ENCODE data around the gene SH3BP5. TPM values are rescaled to one million over a fixed set of nuclear protein-coding genes. Genes with fewer than 3 reads are reported as not detected.

Gene SH3BP5
- total RNA-seq, 1 experiment from 2014 or later: 13.9 TPM

GRCh38 chr3:15228147-15228546 lies 104.2 kb downstream of the SH3BP5 start (continued):
- TF ChIP-seq, protein P1, sequence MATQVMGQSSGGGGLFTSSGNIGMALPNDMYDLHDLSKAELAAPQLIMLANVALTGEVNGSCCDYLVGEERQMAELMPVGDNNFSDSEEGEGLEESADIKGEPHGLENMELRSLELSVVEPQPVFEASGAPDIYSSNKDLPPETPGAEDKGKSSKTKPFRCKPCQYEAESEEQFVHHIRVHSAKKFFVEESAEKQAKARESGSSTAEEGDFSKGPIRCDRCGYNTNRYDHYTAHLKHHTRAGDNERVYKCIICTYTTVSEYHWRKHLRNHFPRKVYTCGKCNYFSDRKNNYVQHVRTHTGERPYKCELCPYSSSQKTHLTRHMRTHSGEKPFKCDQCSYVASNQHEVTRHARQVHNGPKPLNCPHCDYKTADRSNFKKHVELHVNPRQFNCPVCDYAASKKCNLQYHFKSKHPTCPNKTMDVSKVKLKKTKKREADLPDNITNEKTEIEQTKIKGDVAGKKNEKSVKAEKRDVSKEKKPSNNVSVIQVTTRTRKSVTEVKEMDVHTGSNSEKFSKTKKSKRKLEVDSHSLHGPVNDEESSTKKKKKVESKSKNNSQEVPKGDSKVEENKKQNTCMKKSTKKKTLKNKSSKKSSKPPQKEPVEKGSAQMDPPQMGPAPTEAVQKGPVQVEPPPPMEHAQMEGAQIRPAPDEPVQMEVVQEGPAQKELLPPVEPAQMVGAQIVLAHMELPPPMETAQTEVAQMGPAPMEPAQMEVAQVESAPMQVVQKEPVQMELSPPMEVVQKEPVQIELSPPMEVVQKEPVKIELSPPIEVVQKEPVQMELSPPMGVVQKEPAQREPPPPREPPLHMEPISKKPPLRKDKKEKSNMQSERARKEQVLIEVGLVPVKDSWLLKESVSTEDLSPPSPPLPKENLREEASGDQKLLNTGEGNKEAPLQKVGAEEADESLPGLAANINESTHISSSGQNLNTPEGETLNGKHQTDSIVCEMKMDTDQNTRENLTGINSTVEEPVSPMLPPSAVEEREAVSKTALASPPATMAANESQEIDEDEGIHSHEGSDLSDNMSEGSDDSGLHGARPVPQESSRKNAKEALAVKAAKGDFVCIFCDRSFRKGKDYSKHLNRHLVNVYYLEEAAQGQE (IDR thresholded peaks at IDR 0.05; ENCODE audit: low read depth): no peak

GRCh38 chr3:15223685-15224572 lies 108.5 kb downstream of the SH3BP5 start:
- Histone ChIP-seq H3K36me3 (ENCODE audit: control insufficient read depth in 1 of 2, insufficient read depth in 2 of 2, low read length in 2 of 2) (peaks cover 9 to 37% of the 10 kb centered on the region in 2 experiments; a peak in 3 of 4 replicates), H3K9me2 (ENCODE audit: insufficient read depth) (no peaks in the 10 kb centered on the region), H2AFZ (ENCODE audit: low read depth, low read length, poor library complexity, severe bottlenecking) (no peak overlapping the region), H3K4me1 (ENCODE audit: control insufficient read depth in 1 of 2, insufficient read depth in 2 of 2, low read length in 2 of 2) (no peaks in the 10 kb centered on the region), H3K4me3 (replicated peaks in 1 of 2; ENCODE audit: low read depth in 1 of 2, low read length in 2 of 2) (no peak overlapping the region), H3K9me3 (ENCODE audit: control insufficient read depth in 1 of 2, insufficient read depth in 1 of 2, low read depth in 1 of 2, low read length in 2 of 2) (no peaks in the 10 kb centered on the region), H3K27ac (ENCODE audit: low read depth, low read length) (no peak overlapping the region), H3K4me2 (ENCODE audit: low read length) (no peak overlapping the region), H3K9ac (ENCODE audit: low read length) (no peak overlapping the region), H4K20me1 (ENCODE audit: insufficient read depth) (no peaks in the 10 kb centered on the region), H3K79me2 (ENCODE audit: insufficient read depth, low read length) (no peaks in the 10 kb centered on the region), H3K27me3 (ENCODE audit: insufficient read depth, low read length) (no peaks in the 10 kb centered on the region)
- ChIA-PET CTCF (interaction anchor here (0.7 kb wide), 1 partner anchor 16 kb away, joined by 3 read pairs; no protein-coding TSS in a partner anchor), RAD21 (ENCODE audit: low non-redundant PET in 1 of 2, low total read pairs in 2 of 2, uncharacterized antibody in 2 of 2, unreplicated experiment in 2 of 2) (no interaction called here), POLR2A (interaction anchor here (1.1 kb wide), 1 partner anchor 18 kb away, joined by 5 read pairs; the partner anchor contains the start of gene CAPN7)
- BruUV-seq (replicated peaks): no TSS peak
- ATAC-seq: no peak
- intact Hi-C loops (cut with micrococcal nuclease): no loop called here
- no peak for DNase-seq (ENCODE audit: low read depth, low spot score)
- TF ChIP-seq EGR1 (IDR thresholded peaks at IDR 0.05; ENCODE audit: low read depth): no peak
- no peak for TF ChIP-seq TCF7L2 (IDR thresholded peaks at IDR 0.05; ENCODE audit: borderline replicate concordance, extremely low read depth, insufficient read depth, insufficient read length)
- TF ChIP-seq CEBPB (IDR thresholded peaks at IDR 0.05; ENCODE audit: low read depth): no peak
- no peak for TF ChIP-seq FOSL1 (IDR thresholded peaks at IDR 0.05; ENCODE audit: low read depth)
- TF ChIP-seq EZH2 (IDR thresholded peaks at IDR 0.05): no peak
- no peak for TF ChIP-seq ZFX (IDR thresholded peaks at IDR 0.05)
- TF ChIP-seq CTCF (IDR thresholded peaks at IDR 0.05 in 2 of 3, conservative IDR thresholded peaks at IDR 0.05 in 1 of 3; ENCODE audit: borderline replicate concordance in 1 of 3, insufficient read depth in 1 of 3, low read depth in 2 of 3, low read length in 2 of 3): no peak
- TF ChIP-seq SRF (IDR thresholded peaks at IDR 0.05; ENCODE audit: low read depth): no peak
- no peak for TF ChIP-seq SIN3A (IDR thresholded peaks at IDR 0.05; ENCODE audit: low read depth)
- TF ChIP-seq, protein P1 (IDR thresholded peaks at IDR 0.05; ENCODE audit: low read depth): no peak
- TF ChIP-seq JUND (IDR thresholded peaks at IDR 0.05): no peak
- TF ChIP-seq SP1 (IDR thresholded peaks at IDR 0.05; ENCODE audit: low read depth): no peak
- no peak for TF ChIP-seq CBX3 (IDR thresholded peaks at IDR 0.05; ENCODE audit: low read depth)
- TF ChIP-seq ELF1 (IDR thresholded peaks at IDR 0.05; ENCODE audit: borderline replicate concordance, low read depth): no peak
- no peak for TF ChIP-seq POLR2AphosphoS5 (IDR thresholded peaks at IDR 0.05; ENCODE audit: low read depth, low read length)
